ENCODE measurements around the gene IGF2R. TPM values are rescaled to one million over a fixed set of nuclear protein-coding genes. Genes with fewer than 3 reads are reported as not detected.
"Not testable (repeated sequence)": the region's sequence is repeated elsewhere in the genome, so short reads cannot be mapped to it uniquely, and the experiment has no call there.

IGF2R gene
- total RNA-seq, 1 experiment from 2014 or later, result 127 TPM

GRCh38 chr6:159999240-159999671 lies 30.4 kb downstream of the IGF2R start:
- CTCF ChIA-PET, result no interaction called here
- Mint-ChIP-seq H3K4me1 (ENCODE audit: low read depth, unreplicated experiment) (no peaks in the 10 kb centered on the region), H3K27me3 (ENCODE audit: unreplicated experiment) (no peaks in the 10 kb centered on the region), H3K36me3 (ENCODE audit: insufficient read depth, unreplicated experiment) (peaks cover 11% of the 10 kb centered on the region), H3K4me3 (ENCODE audit: low read depth, unreplicated experiment) (no peak overlapping the region), H3K27ac (ENCODE audit: unreplicated experiment) (no peak overlapping the region), H3K9me3 (ENCODE audit: low read depth, unreplicated experiment) (no peaks in the 10 kb centered on the region)
- no peak for TF ChIP-seq CTCF (IDR thresholded peaks at IDR 0.05; ENCODE audit: unreplicated experiment)
- intact Hi-C loops (cut with micrococcal nuclease; ENCODE audit: unreplicated experiment), result no loop called here
- no peak for DNase-seq
- BruUV-seq (replicated peaks), result no TSS peak

- Mint-ChIP-seq H3K4me1 (ENCODE audit: low read depth, unreplicated experiment) (no peaks in the 10 kb centered on the region), H3K9me3 (ENCODE audit: low read depth, unreplicated experiment) (no peaks in the 10 kb centered on the region), H3K27ac (ENCODE audit: unreplicated experiment) (no peak overlapping the region), H3K27me3 (ENCODE audit: unreplicated experiment) (no peaks in the 10 kb centered on the region), H3K36me3 (ENCODE audit: insufficient read depth, unreplicated experiment) (peaks cover 15% of the 10 kb centered on the region), H3K4me3 (ENCODE audit: low read depth, unreplicated experiment) (no peak overlapping the region)
- intact Hi-C loops (cut with micrococcal nuclease; ENCODE audit: unreplicated experiment), result no loop called here
- DNase-seq, result no peak
- no peak for TF ChIP-seq CTCF (IDR thresholded peaks at IDR 0.05; ENCODE audit: unreplicated experiment)
- CTCF ChIA-PET, result no interaction called here
- BruUV-seq (replicated peaks), result no TSS peak
Observed at GRCh38 chr6:160000280-160000704, 31.4 kb downstream of the IGF2R start.

GRCh38 chr6:160000893-160001427 lies 32.1 kb downstream of the IGF2R start:
- BruUV-seq (replicated peaks); DNase-seq; H3K4me3 Mint-ChIP-seq (ENCODE audit: low read depth, unreplicated experiment); H3K27me3 Mint-ChIP-seq (ENCODE audit: unreplicated experiment); intact Hi-C loops (cut with micrococcal nuclease; ENCODE audit: unreplicated experiment); H3K4me1 Mint-ChIP-seq (ENCODE audit: low read depth, unreplicated experiment); CTCF ChIA-PET; H3K27ac Mint-ChIP-seq (ENCODE audit: unreplicated experiment); H3K9me3 Mint-ChIP-seq (ENCODE audit: low read depth, unreplicated experiment): not testable (repeated sequence)
- H3K36me3 Mint-ChIP-seq (ENCODE audit: insufficient read depth, unreplicated experiment), result peaks cover 16% of the 10 kb centered on the region

GRCh38 chr6:160002882-160003281 lies 34.0 kb downstream of the IGF2R start:
- Mint-ChIP-seq H3K4me3 (ENCODE audit: low read depth, unreplicated experiment) (no peak overlapping the region), H3K27me3 (ENCODE audit: unreplicated experiment) (no peaks in the 10 kb centered on the region), H3K27ac (ENCODE audit: unreplicated experiment) (no peak overlapping the region), H3K9me3 (ENCODE audit: low read depth, unreplicated experiment) (no peaks in the 10 kb centered on the region), H3K4me1 (ENCODE audit: low read depth, unreplicated experiment) (no peaks in the 10 kb centered on the region), H3K36me3 (ENCODE audit: insufficient read depth, unreplicated experiment) (peaks cover 20% of the 10 kb centered on the region)
- TF ChIP-seq CTCF (IDR thresholded peaks at IDR 0.05; ENCODE audit: unreplicated experiment), result no peak
- intact Hi-C loops (cut with micrococcal nuclease; ENCODE audit: unreplicated experiment), result no loop called here
- CTCF ChIA-PET, result interaction anchor here (0.6 kb wide), 1 partner anchor 124 kb away, joined by 9 read pairs; no protein-coding TSS in a partner anchor
- BruUV-seq (replicated peaks), result no TSS peak
- no peak for DNase-seq

GRCh38 chr6:160004018-160004417 lies 35.1 kb downstream of the IGF2R start:
- CTCF ChIA-PET, result no interaction called here
- intact Hi-C loops (cut with micrococcal nuclease; ENCODE audit: unreplicated experiment), result no loop called here
- no TSS peak for BruUV-seq (replicated peaks)
- H3K27me3 Mint-ChIP-seq (ENCODE audit: unreplicated experiment), result no peaks in the 10 kb centered on the region
- peaks cover 12% of the 10 kb centered on the region for H3K36me3 Mint-ChIP-seq (ENCODE audit: insufficient read depth, unreplicated experiment)
- H3K4me3 Mint-ChIP-seq (ENCODE audit: low read depth, unreplicated experiment), result no peak overlapping the region
- H3K27ac Mint-ChIP-seq (ENCODE audit: unreplicated experiment), result no peak overlapping the region
- no peak for DNase-seq
- H3K4me1 Mint-ChIP-seq (ENCODE audit: low read depth, unreplicated experiment), result no peaks in the 10 kb centered on the region
- H3K9me3 Mint-ChIP-seq (ENCODE audit: low read depth, unreplicated experiment), result no peaks in the 10 kb centered on the region
- TF ChIP-seq CTCF (IDR thresholded peaks at IDR 0.05; ENCODE audit: unreplicated experiment), result no peak

Measured in Calu3 (cell line).